ENCODE results near the gene ANKFN1.

ANKFN1 gene

DNA sequence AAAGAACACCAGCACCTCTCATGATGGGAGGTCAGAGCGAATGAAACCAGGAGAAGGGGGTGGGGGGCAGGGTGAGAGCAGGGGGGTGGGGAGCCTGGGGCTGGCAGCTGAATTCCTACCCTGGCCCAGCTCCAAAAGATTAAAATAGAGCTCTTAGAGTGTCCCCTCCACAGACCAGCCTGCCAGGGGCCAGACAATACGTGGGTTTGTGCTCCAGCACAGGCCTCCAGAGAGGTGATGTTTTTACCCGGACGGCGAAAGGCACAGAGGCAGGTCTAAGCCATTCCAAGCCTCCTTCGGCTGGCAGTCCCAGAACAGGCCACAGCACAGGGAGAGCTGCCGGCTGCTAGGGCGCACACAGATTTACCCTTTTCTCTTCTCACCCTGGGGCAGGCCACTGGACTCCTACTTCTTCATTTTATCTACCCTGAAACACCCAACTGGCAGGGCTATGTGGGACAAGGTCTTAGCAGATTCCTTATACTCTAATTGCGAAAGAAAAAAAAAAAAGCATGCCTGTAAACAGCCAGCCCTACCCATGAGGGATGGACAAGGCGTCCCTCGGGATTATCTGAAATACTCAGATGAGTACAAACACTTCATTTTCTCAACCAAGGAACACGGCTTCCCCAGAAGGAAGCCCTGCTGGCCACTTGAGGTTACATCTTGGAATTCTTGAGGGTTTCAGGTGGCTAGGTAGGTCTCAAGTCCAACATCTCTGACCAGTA is 368.3 kb downstream of the ANKFN1 start:
- DNase-seq, result no peak

DNA sequence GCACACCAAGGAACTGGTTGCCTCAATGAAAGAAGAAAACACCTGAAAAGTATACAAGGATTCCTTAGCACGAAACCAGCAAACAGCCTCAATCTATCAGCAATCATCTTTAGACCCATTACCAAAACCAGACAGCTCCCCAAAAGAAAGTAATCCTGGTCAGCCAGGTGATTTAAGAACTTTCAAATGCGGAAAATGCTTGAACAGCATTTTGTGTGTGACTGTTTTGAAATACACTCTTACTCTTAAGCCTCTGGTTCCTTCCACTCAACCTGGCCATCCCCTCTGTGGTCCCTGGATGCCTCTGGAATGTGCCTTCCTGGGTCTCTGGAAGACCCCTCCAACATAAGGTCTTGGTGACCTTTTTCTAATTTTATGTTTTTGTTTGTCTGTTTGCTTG is 369.8 kb downstream of the ANKFN1 start:
- DNase-seq, result no peak

DNA sequence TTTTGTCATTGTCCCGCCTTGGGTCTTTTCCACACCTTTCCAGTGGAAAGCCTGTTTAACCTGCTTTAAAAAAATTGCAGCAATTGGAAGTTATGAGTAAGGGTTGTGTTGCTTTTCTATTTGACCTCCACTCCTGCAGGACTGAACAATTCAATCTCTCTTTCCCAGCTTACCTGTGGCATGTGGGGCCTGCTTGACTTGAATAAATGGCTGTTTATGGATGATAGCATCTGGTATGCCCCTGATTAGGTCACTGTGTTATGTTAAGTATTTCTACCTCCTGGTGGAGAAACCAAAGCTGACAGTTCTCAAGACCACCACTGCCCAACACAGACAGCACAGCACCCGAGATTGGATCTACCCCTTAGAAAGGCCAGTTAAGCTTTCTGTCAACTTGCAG is 375.4 kb downstream of the ANKFN1 start:
- no peak for DNase-seq

DNA sequence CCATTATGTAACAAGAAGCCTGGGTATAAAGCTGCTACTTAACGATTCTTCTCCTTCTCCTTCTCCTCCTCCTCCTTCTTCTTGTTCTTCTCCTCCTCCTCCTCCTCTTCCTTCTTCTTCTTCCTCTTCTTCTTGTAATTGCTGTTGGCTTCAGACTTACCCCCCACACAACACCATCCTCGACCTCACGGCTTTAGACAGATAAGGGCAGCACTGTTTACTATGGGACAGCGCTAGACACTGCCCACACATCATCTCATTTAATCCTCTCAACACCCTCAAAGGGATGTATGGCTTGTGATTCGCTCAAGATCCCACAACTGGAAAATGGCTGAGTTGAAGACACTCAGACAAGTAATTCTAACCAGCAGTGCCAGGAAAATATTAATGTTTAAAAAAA is 379.7 kb downstream of the ANKFN1 start:
- DNase-seq, result no peak

DNA sequence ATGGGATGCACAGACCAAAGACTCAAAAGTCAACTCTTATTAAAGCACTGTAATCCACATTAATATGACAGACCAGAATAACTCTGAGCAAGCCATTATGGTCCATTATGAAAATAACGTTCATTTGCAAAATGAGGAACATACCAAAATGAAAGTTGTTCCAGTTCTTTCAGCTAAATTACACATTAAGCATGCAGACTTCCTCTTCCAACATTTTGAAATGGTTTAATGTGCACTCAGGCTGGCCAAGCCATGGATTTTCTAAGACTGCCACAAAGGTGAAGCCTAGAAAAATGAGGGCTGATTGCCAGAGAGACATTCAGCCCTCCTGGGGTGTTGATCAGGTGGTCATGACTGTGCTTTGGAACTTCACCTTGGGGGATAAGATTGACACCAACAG is 383.5 kb downstream of the ANKFN1 start:
- no peak for DNase-seq

DNA sequence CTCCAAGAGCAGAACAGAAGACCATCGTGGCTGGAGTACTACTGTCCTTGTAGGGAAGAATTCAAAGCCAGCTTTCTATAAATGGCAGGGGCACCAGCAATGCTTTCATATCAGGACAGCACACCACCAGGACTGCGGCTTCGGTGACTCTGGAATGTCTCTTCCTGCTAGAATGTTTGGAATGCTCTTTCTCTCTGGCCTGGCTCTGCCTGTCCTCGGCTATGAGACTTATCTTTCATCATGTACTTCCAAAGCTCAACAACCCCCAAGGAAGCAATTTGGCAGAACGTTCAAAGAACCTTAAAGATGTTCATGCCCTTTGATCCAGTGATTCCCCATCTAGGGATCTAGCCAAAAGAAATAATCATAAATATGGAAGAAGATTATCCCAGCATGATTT is 387.6 kb downstream of the ANKFN1 start:
- no peak for DNase-seq

DNA sequence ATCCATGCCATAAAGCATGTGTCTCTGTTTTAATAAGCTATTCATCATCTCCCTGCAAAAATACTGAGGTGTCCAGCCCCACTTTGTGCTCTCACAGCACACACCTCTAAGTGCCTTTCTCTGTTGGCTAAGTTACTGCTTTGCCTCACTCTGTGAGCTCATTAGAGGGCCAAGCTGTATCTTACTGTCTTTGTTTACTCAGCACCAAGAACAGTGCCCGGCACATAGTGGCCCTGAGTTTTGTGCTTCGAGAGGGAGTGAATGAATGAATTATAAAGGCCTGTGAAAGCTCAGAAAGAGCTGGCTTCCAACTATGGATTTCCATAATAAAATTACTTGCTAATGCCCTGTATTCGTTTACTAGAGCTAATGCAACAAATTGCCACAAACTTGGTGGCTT is 390.0 kb downstream of the ANKFN1 start:
- DNase-seq, result no peak

DNA sequence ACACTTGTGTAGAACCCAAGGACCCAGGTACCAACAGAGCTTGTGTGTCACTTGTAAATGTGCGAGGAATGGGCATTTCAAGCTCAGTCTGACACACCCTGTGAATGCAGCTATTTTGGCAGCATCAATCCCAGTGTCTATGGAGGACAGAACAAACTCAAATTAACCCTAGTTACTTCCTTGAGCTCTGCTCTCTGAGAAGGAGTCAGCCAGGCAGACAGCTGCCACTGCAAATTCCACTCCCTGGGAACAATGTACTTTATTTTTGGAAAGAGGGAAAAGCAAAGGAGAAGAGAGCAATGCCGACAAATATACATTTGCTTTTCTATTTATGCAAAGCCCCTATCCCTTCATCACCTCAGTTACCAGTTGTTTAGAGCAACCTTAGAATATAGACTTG is 391.8 kb downstream of the ANKFN1 start:
- no peak for DNase-seq

DNA sequence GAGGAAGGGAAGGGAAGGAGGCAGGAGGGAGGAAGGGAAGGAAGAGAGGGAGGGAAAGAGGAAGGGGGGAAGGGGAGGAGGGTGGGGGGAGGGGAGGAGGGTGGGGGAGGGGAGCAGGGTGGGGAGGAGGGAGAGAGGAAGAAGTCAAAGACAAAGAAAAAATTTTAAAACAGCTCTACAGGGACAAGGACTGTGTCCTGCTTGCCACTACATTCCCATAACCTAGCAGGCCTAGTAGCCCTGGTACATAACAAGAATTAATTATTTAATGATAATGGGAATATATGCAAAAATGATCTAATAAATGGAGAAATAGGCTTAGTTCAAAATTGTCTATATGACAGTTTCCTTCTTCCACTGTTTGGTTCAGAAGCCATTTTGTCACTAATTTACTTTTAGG is 392.7 kb downstream of the ANKFN1 start:
- DNase-seq, result no peak

DNA sequence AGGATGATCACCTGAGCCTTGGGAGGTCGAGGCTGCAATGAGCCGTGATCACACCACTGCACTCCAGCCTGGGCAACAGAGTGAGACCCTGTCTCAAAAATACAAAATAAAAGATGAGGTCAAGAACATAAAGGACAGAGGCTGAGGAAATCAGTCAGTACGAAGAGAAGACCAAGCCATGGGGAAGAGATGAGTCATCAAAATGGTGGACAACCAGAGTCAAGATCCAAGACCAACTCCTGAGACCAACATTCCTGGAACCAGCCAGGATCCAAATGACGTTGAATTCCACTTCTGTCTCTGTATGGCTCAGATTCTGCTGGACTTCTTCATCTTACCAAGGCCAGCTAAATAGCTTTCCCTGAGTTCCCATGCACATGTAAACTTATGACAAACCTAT is 395.4 kb downstream of the ANKFN1 start:
- DNase-seq, result no peak

DNA sequence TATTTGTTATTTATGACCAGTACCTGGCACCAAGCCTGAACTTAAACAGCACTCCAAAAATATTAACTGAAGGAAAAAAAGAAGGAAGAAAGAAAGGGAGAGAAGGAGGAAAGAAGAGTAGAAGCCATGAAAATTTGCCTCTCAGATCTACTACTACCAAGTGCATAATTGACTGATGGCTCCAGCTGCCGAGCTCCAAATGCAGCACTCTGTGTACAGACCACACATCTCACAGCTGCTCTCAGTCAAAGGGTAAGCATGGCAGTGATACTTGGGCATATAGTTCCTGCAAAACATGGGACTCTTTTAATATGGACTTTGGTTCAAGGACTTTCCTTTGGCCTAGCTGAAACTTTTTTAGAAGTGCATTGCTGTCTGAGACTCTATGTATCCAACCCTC is 396.2 kb downstream of the ANKFN1 start:
- no peak for DNase-seq

DNA sequence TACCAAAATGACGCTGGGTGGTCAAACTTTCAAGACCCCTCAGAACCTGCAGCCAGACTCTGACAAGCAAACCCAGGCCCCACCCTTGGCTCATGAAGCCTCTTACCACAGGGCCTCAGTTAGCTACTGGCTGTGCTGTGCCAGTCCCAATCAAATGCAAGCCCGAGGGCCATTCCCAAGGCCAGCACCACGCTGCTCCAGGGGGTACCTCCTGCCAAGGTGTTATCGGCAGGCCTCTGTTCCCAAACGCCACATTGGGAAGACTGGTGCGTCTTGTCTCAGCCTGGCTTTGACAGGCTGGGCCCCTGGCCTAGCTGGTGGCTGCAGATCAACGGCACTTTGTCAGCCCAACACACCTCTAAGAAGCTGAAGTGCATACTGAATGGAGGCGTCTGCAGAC is 404.4 kb downstream of the ANKFN1 start:
- no peak for DNase-seq

DNA sequence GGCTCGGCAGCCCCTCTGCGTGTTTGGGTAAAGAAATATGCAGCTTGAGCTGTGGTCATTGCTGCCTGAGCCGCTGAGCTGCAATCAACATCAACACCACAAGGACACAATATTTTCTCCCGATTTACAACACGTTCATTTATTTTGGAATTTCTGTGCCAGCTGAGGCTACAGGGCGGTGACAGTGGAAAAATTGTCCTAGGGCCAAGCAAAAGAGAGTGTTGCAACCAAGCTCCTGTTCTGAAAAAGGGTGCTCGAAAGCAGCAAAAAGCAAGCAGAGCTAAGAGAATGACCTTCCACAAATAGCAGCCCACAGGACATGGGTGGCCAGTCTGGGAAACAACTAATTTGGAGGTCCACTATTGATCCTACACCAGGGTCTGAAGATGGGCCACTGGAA is 404.8 kb downstream of the ANKFN1 start:
- no peak for DNase-seq

Measured in NCI-H187 (cell line).